Lung (tissue), 12 donors: ENCODE data around the gene RAVER1. TPM values are rescaled to one million over a fixed set of nuclear protein-coding genes. Genes with fewer than 3 reads are reported as not detected.

Source experiments
- ATAC-seq: fragments of 200-7000 bp; cut with Tn5 transposase; one replicate; pipeline ENCODE4 v1.9.1; 2020; ENCODE audit warnings: moderate number of reproducible peaks; ENCODE audit not compliant: insufficient read depth, low FRiP score
- DNase-seq, 3 donors: peaks; one replicate each; pipeline ENCODE4 v3.0.0-alpha.2; 2013 to 2017
- H3K27ac ChIP-seq, 2 donors: one replicate each; pipeline ENCODE4 v1.5.1; 2013; ENCODE audit warnings: mild to moderate bottlenecking in 2 of 2, moderate library complexity in 2 of 2, control low read depth in 1 of 2, inconsistent platforms in 1 of 2, low read depth in 1 of 2, low read length in 1 of 2
- H3K27me3 ChIP-seq, 3 donors: one replicate each; pipeline ENCODE4 v1.5.1; 2013; ENCODE audit warnings: low read length in 2 of 3; ENCODE audit not compliant: control insufficient read depth in 3 of 3, insufficient read depth in 3 of 3
- H3K36me3 ChIP-seq, 4 donors: one replicate each; pipeline ENCODE4 v1.5.1; 2013; ENCODE audit warnings: low read length in 4 of 4, mild to moderate bottlenecking in 1 of 4, moderate library complexity in 1 of 4; ENCODE audit not compliant: control insufficient read depth in 4 of 4, insufficient read depth in 4 of 4
- H3K4me1 ChIP-seq, 5 donors: one replicate each; pipeline ENCODE4 v1.5.1; 2013; ENCODE audit warnings: low read length in 5 of 5, mild to moderate bottlenecking in 2 of 5, moderate library complexity in 1 of 5; ENCODE audit not compliant: control insufficient read depth in 5 of 5, insufficient read depth in 5 of 5
- H3K4me3 ChIP-seq: one replicate; pipeline ENCODE4 v1.5.1; 2013; ENCODE audit warnings: mild to moderate bottlenecking, control low read depth, moderate library complexity
- H3K9ac ChIP-seq, 2 donors: one replicate each; pipeline ENCODE4 v1.5.1; 2013; ENCODE audit warnings: low read length in 2 of 2, control low read depth in 1 of 2; ENCODE audit not compliant: insufficient read depth in 1 of 2
- H3K9me3 ChIP-seq, 4 donors: one replicate each; pipeline ENCODE4 v1.5.1; 2013; ENCODE audit warnings: low read length in 3 of 4, mild to moderate bottlenecking in 1 of 4, moderate library complexity in 1 of 4; ENCODE audit not compliant: control insufficient read depth in 4 of 4, insufficient read depth in 3 of 4
- CTCF ChIP-seq: IDR thresholded peaks from 2 replicates; pipeline ENCODE4 v1.5.1; 2012; ENCODE audit warnings: mild to moderate bottlenecking; ENCODE audit errors: control extremely low read depth, extremely low read depth
- WGBS, 2 donors: extraction: QIAGEN DNeasy Blood & Tissue Kit; methylation state at CpG; one replicate each; pipeline ENCODE4 v1.1.7; 2013; 5-methylcytosine and 5-hydroxymethylcytosine counted together
- polyA plus RNA-seq, 2 donors: library from polyadenylated mRNA; stranded (reverse); fragments of 200-250 nt; gene quantifications; one replicate each; pipeline ENCODE4 v1.2.1, GENCODE V29; 2013
- total RNA-seq, 2 donors: library from RNA; depleted of rRNA in 1 of 2; stranded (reverse); fragments of >200 nt in 1 of 2; gene quantifications; one replicate each; pipeline ENCODE4 v1.2.1, GENCODE V29; 2014 to 2021
- donor health status: control.
- donor health status: control.
- donor health status: Bipolar disorder and iron deficiency.
- donor health status: healthy.
- donor health status: DM: yes; HTN: yes; CAD: no.

The RAVER1 gene
- total and polyA plus RNA-seq, 4 donors = 10.5 to 46.1 (median 19.4) TPM

GRCh38 chr19:10288662-10289166 lies 44.6 kb downstream of the RAVER1 start:
- DNase-seq (peak; percentile 74 to 77 (median 76)), ATAC-seq (peak; percentile 14)
- Histone ChIP-seq H3K4me1 (peaks cover 0 to 70% (median 46%) of the 10 kb centered on the region in 5 donors), H3K27ac (peak overlapping the region in 1 of 2 donors; percentile 9), H3K9me3 (peaks cover 0 to 2% (median 0%) of the 10 kb centered on the region in 4 donors), H3K9ac (no peak overlapping the region), H3K4me3 (no peak overlapping the region), H3K27me3 (peaks cover 0 to 36% (median 18%) of the 10 kb centered on the region in 3 donors), H3K36me3 (peaks cover 0 to 24% (median 3%) of the 10 kb centered on the region in 4 donors)
- WGBS, 2 donors = 6% methylated on average over 23 of the region's 23 CpGs
- no peak for TF ChIP-seq CTCF

GRCh38 chr19:10286803-10287737 lies 46.3 kb downstream of the RAVER1 start, which contains the start of gene ICAM4:
Gene ICAM4 (plus strand): TSS chr19:10286955. CDS start chr19:10287013, 58 bp downstream.
- 2 to 6% methylated on average over 59 of the region's 59 CpGs for WGBS, 2 donors
- no peak for ATAC-seq
- H3K4me3 ChIP-seq = no peak within 1 kb of the TSS

GRCh38 chr19:10285393-10285792 lies 47.9 kb downstream of the RAVER1 start:
- ATAC-seq (no peak), DNase-seq (no peak)
- TF ChIP-seq CTCF = no peak
- Histone ChIP-seq H3K9ac (no peak overlapping the region), H3K9me3 (no peaks in the 10 kb centered on the region), H3K4me1 (peaks cover 0 to 48% (median 31%) of the 10 kb centered on the region in 5 donors), H3K27me3 (peaks cover 0 to 8% (median 0%) of the 10 kb centered on the region in 3 donors), H3K36me3 (peaks cover 0 to 34% (median 0%) of the 10 kb centered on the region in 4 donors), H3K27ac (peak overlapping the region in 1 of 2 donors; percentile 61), H3K4me3 (no peak overlapping the region)
- 87 to 88% methylated on average over 4 of the region's 4 CpGs for WGBS, 2 donors

More at GRCh38 chr19:10286803-10287737, 46.3 kb downstream of the RAVER1 start, which contains the start of gene ICAM4:
- H3K36me3 ChIP-seq = peaks cover 0 to 32% (median 0%) of the 10 kb centered on the region in 4 donors
- H3K27ac ChIP-seq = peak within 1 kb of the TSS in 1 of 2 donors; percentile 78
- H3K27me3 ChIP-seq = peaks cover 0 to 19% (median 8%) of the 10 kb centered on the region in 3 donors
- TF ChIP-seq CTCF = no peak
- peak within 1 kb of the TSS in 1 of 2 donors; percentile 26 for H3K9ac ChIP-seq
- H3K9me3 ChIP-seq = no peaks in the 10 kb centered on the region
- DNase-seq = peak; percentile 98 to 99 (median 98)
- H3K4me1 ChIP-seq = peaks cover 0 to 64% (median 39%) of the 10 kb centered on the region in 5 donors
